WTC11 (cell line): ENCODE results near the gene C1R. TPM values are rescaled to one million over a fixed set of nuclear protein-coding genes. Genes with fewer than 3 reads are reported as not detected.

Experiments used
- ATAC-seq: fragments of 200-7000 bp; cut with Tn5 transposase; 2 replicates; pipeline ENCODE4 v1.10.0; 2021; ENCODE audit warnings: mild to moderate bottlenecking, moderate library complexity
- CTCF ChIA-PET: fragments of 300-600 bp; sonication (Branson Sonifier 250); formaldehyde crosslinking; loops from one replicate; lab custom pipeline; 2021; ENCODE audit warnings: antibody characterized with exemption; lab: Charles Lee
- POLR2A ChIA-PET: fragments of 350-600 bp; sonication (Branson Sonifier 250); formaldehyde crosslinking; loops from one replicate; lab custom pipeline; 2021; ENCODE audit warnings: antibody characterized with exemption; lab: Charles Lee
- DNase-seq: peaks from one replicate; pipeline ENCODE4 v3.0.0; 2021; ENCODE audit warnings: low spot score
- H3K27ac Mint-ChIP-seq: 2 replicates; pipeline ENCODE4 v1.8.0; 2021; ENCODE audit warnings: mixed read lengths
- H3K27me3 Mint-ChIP-seq: 2 replicates; pipeline ENCODE4 v1.8.0; 2021; ENCODE audit warnings: low read depth, mild to moderate bottlenecking, moderate library complexity, mixed read lengths
- H3K36me3 Mint-ChIP-seq: 2 replicates; pipeline ENCODE4 v1.8.0; 2021; ENCODE audit warnings: mixed read lengths
- H3K4me1 Mint-ChIP-seq: 2 replicates; pipeline ENCODE4 v1.8.0; 2022; ENCODE audit warnings: mixed read lengths
- H3K4me3 Mint-ChIP-seq: 2 replicates; pipeline ENCODE4 v1.8.0; 2021; ENCODE audit warnings: mild to moderate bottlenecking, moderate library complexity, mixed read lengths
- H3K9me3 Mint-ChIP-seq: 2 replicates; pipeline ENCODE4 v1.8.0; 2021; ENCODE audit warnings: mixed read lengths
- ATF3 ChIP-seq: sonication (generic); formaldehyde crosslinking; conservative IDR thresholded peaks from 2 replicates; pipeline ENCODE4 v1.8.1; 2022; ENCODE audit warnings: mild to moderate bottlenecking, missing genetic modification reagents
- ATF6 ChIP-seq: sonication (generic); formaldehyde crosslinking; IDR thresholded peaks from 2 replicates; pipeline ENCODE4 v1.8.1; 2023; ENCODE audit warnings: mild to moderate bottlenecking, missing genetic modification reagents
- CTCF ChIP-seq: fragments of 200-600 bp; IDR thresholded peaks from 2 replicates; pipeline ENCODE4 v1.8.0; 2022; ENCODE audit warnings: antibody characterized with exemption
- ELF4 ChIP-seq: sonication (generic); formaldehyde crosslinking; IDR thresholded peaks from 2 replicates; pipeline ENCODE4 v1.8.1; 2022; ENCODE audit warnings: low read depth, mild to moderate bottlenecking, moderate library complexity, missing genetic modification reagents
- EMX1 ChIP-seq: fragments of 250-450 bp; sonication (Bioruptor Pico); IDR thresholded peaks from 2 replicates; pipeline ENCODE4 v1.8.0; 2021; ENCODE audit warnings: mild to moderate bottlenecking
- FOXJ3 ChIP-seq: sonication (generic); formaldehyde crosslinking; IDR thresholded peaks from 2 replicates; pipeline ENCODE4 v1.9.0; 2021; ENCODE audit warnings: missing genetic modification reagents, mild to moderate bottlenecking, borderline replicate concordance
- GRHL2 ChIP-seq: fragments of 250-450 bp; sonication (Bioruptor Pico); IDR thresholded peaks from 2 replicates; pipeline ENCODE4 v1.8.0; 2022; ENCODE audit warnings: mild to moderate bottlenecking, moderate library complexity; ENCODE audit not compliant: insufficient replicate concordance, severe bottlenecking
- JAZF1 ChIP-seq: fragments of 250-450 bp; sonication (Bioruptor Pico); IDR thresholded peaks from 2 replicates; pipeline ENCODE4 v1.9.0; 2021; ENCODE audit warnings: moderate library complexity, mild to moderate bottlenecking, inconsistent platforms
- MYBL2 ChIP-seq: sonication (generic); formaldehyde crosslinking; IDR thresholded peaks from 2 replicates; pipeline ENCODE4 v1.8.1; 2023; ENCODE audit warnings: mild to moderate bottlenecking, moderate library complexity, missing genetic modification reagents
- PRDM15 ChIP-seq: sonication (generic); formaldehyde crosslinking; IDR thresholded peaks from 2 replicates; pipeline ENCODE4 v1.8.0; 2022; ENCODE audit warnings: missing genetic modification reagents
- ZBTB43 ChIP-seq: sonication (generic); formaldehyde crosslinking; IDR thresholded peaks from 2 replicates; pipeline ENCODE4 v1.8.1; 2023; ENCODE audit warnings: mild to moderate bottlenecking, missing genetic modification reagents
- ZNF138 ChIP-seq: sonication (generic); formaldehyde crosslinking; conservative IDR thresholded peaks from 2 replicates; pipeline ENCODE4 v1.8.1; 2022; ENCODE audit warnings: mild to moderate bottlenecking, moderate library complexity, missing genetic modification reagents
- ZNF317 ChIP-seq: sonication (generic); formaldehyde crosslinking; IDR thresholded peaks from 2 replicates; pipeline ENCODE4 v1.8.1; 2023; ENCODE audit warnings: low read depth, mild to moderate bottlenecking, moderate library complexity, missing genetic modification reagents, borderline replicate concordance
- ZNF396 ChIP-seq: fragments of 250-450 bp; sonication (Bioruptor Pico); IDR thresholded peaks from 2 replicates; pipeline ENCODE4 v1.8.0; 2021; ENCODE audit warnings: mild to moderate bottlenecking, moderate library complexity, borderline replicate concordance
- ZNF423 ChIP-seq: fragments of 250-450 bp; sonication (Bioruptor Pico); IDR thresholded peaks from 2 replicates; pipeline ENCODE4 v2.1.2; 2022; ENCODE audit warnings: mild to moderate bottlenecking, moderate library complexity
- ZNF425 ChIP-seq: fragments of 250-450 bp; sonication (Bioruptor Pico); conservative IDR thresholded peaks from 2 replicates; pipeline ENCODE4 v1.9.0; 2021; ENCODE audit warnings: mild to moderate bottlenecking
- ZNF532 ChIP-seq: fragments of 250-450 bp; sonication (Bioruptor Pico); IDR thresholded peaks from 2 replicates; pipeline ENCODE4 v1.9.0; 2021; ENCODE audit warnings: mild to moderate bottlenecking, borderline replicate concordance
- total RNA-seq: library from RNA; stranded (reverse); gene quantifications from 3 replicates; pipeline ENCODE4 v1.2.3, GENCODE V29; 2021

Gene C1R
- total RNA-seq, 1 experiment from 2014 or later = 8.4 TPM

GRCh38 chr12:7106082-7106481, 13.8 kb upstream of the C1R start:
- peaks cover 8% of the 10 kb centered on the region for H3K4me1 Mint-ChIP-seq
- H3K36me3 Mint-ChIP-seq = peaks cover 18% of the 10 kb centered on the region
- TF ChIP-seq ATF3 (CRISPR knock-in tag) (no peak), ELF4 (CRISPR knock-in tag) (no peak), EMX1 (CRISPR knock-in tag) (no peak), ATF6 (CRISPR knock-in tag) (no peak), ZNF532 (CRISPR knock-in tag) (no peak), ZNF317 (no peak), MYBL2 (CRISPR knock-in tag) (no peak), JAZF1 (CRISPR knock-in tag) (no peak), ZNF425 (CRISPR knock-in tag) (no peak), GRHL2 (no peak), FOXJ3 (CRISPR knock-in tag) (no peak), ZNF396 (no peak)
- H3K27me3 Mint-ChIP-seq = no peaks in the 10 kb centered on the region
- no peak overlapping the region for H3K4me3 Mint-ChIP-seq
- no peak for DNase-seq
- ChIA-PET POLR2A (no interaction called here), CTCF (interaction anchor here (0.8 kb wide), 1 partner anchor 61 kb away, joined by 3 read pairs; no protein-coding TSS in a partner anchor)
- peaks cover 12% of the 10 kb centered on the region for H3K9me3 Mint-ChIP-seq
- no peak for ATAC-seq
- H3K27ac Mint-ChIP-seq = no peak overlapping the region

- no peaks in the 10 kb centered on the region for H3K27me3 Mint-ChIP-seq
- H3K4me3 Mint-ChIP-seq = no peak overlapping the region
- peaks cover 12% of the 10 kb centered on the region for H3K9me3 Mint-ChIP-seq
- CTCF ChIA-PET = interaction anchor here (1.2 kb wide), 1 partner anchor 9 kb away, joined by 5 read pairs; no protein-coding TSS in a partner anchor
- H3K4me1 Mint-ChIP-seq = peaks cover 6% of the 10 kb centered on the region
- H3K36me3 Mint-ChIP-seq = peaks cover 22% of the 10 kb centered on the region
- H3K27ac Mint-ChIP-seq = no peak overlapping the region
- POLR2A ChIA-PET = interaction anchor here (0.6 kb wide), 1 partner anchor 524 kb away, joined by 3 read pairs; no protein-coding TSS in a partner anchor
- DNase-seq = no peak
- ATAC-seq = no peak
- no peak for TF ChIP-seq ZBTB43
- no peak for TF ChIP-seq PRDM15 (CRISPR knock-in tag)
- no peak for TF ChIP-seq CTCF
- TF ChIP-seq ZNF423 (CRISPR knock-in tag) = no peak
- TF ChIP-seq ZNF138 (CRISPR knock-in tag) = no peak
- no peak for TF ChIP-seq EMX1 (CRISPR knock-in tag)
Measured at GRCh38 chr12:7103837-7104584, 11.8 kb upstream of the C1R start.
